ACC112 (cell line): Measurements from ENCODE around the gene IFIT3.

ENCODE experiments used
- H2AFZ ChIP-seq: fragments of 200-600 bp; sonication (generic); one replicate; pipeline ENCODE4 v1.6.0; 2017; ENCODE audit warnings: antibody characterized with exemption, low read length; ENCODE audit not compliant: unreplicated experiment
- H3K27ac ChIP-seq: fragments of 200-600 bp; sonication (generic); 2 replicates; pipeline ENCODE4 v1.5.1; 2014; ENCODE audit warnings: low read depth, mild to moderate bottlenecking, antibody characterized with exemption, low read length, moderate library complexity
- H3K27me3 ChIP-seq: fragments of 200-600 bp; sonication (generic); 2 replicates; pipeline ENCODE4 v1.6.1; 2014; ENCODE audit warnings: mild to moderate bottlenecking, antibody characterized with exemption, low read length, moderate library complexity, mixed read lengths; ENCODE audit not compliant: insufficient read depth
- H3K36me3 ChIP-seq: fragments of 200-600 bp; sonication (generic); 2 replicates; pipeline ENCODE4 v1.6.1; 2016; ENCODE audit warnings: mild to moderate bottlenecking, antibody characterized with exemption, low read length, moderate library complexity, mixed read lengths; ENCODE audit not compliant: insufficient read depth
- H3K4me1 ChIP-seq: fragments of 200-600 bp; sonication (generic); one replicate; pipeline ENCODE4 v1.6.1; 2016; ENCODE audit warnings: low read length, mixed read lengths; ENCODE audit not compliant: insufficient read depth, unreplicated experiment, control insufficient read depth
- H3K4me3 ChIP-seq: fragments of 200-600 bp; sonication (generic); 2 replicates; pipeline ENCODE4 v1.5.1; 2014; ENCODE audit warnings: mild to moderate bottlenecking, low read depth, low read length
- H3K79me2 ChIP-seq: fragments of 200-600 bp; sonication (generic); one replicate; pipeline ENCODE4 v1.6.0; 2016; ENCODE audit warnings: low read length; ENCODE audit not compliant: control insufficient read depth, unreplicated experiment, insufficient read depth

The IFIT3 gene

GRCh38 chr10:89332123-89332633 is 4.4 kb downstream of the IFIT3 start:
- Histone ChIP-seq H3K4me3 (peak overlapping the region; percentile 87), H3K4me1 (peaks cover 49% of the 10 kb centered on the region), H2AFZ (no peak overlapping the region), H3K27ac (peak overlapping the region; percentile 88), H3K36me3 (peaks cover 29% of the 10 kb centered on the region), H3K27me3 (no peaks in the 10 kb centered on the region), H3K79me2 (peaks cover 94% of the 10 kb centered on the region)

GRCh38 chr10:89335226-89335625 is 7.4 kb downstream of the IFIT3 start:
- peak overlapping the region; percentile 23; the same call in 1 of the 2 replicates for H3K27ac ChIP-seq
- H3K4me3 ChIP-seq, result peak overlapping the region; percentile 62
- peaks cover 47% of the 10 kb centered on the region for H3K4me1 ChIP-seq
- peaks cover 54% of the 10 kb centered on the region for H3K36me3 ChIP-seq
- peaks cover 91% of the 10 kb centered on the region for H3K79me2 ChIP-seq
- no peaks in the 10 kb centered on the region for H3K27me3 ChIP-seq
- H2AFZ ChIP-seq, result no peak overlapping the region

- H3K36me3 ChIP-seq, result peaks cover 63% of the 10 kb centered on the region
- H3K27ac ChIP-seq, result 0 out of 2 replicates have a peak overlapping the region, but pooled peaks have one; percentile 6
- no peak overlapping the region; the same call in 1 of the 2 replicates for H3K4me3 ChIP-seq
- H3K27me3 ChIP-seq, result no peaks in the 10 kb centered on the region
- H3K4me1 ChIP-seq, result peaks cover 37% of the 10 kb centered on the region
- peaks cover 83% of the 10 kb centered on the region for H3K79me2 ChIP-seq
- no peak overlapping the region for H2AFZ ChIP-seq
Observed at GRCh38 chr10:89336241-89336640, 8.4 kb downstream of the IFIT3 start.

GRCh38 chr10:89337484-89337883 is 9.7 kb downstream of the IFIT3 start:
- Histone ChIP-seq H3K79me2 (peaks cover 71% of the 10 kb centered on the region), H3K27me3 (no peaks in the 10 kb centered on the region), H2AFZ (no peak overlapping the region), H3K4me3 (no peak overlapping the region), H3K27ac (peak overlapping the region; percentile 38; the same call in 1 of the 2 replicates), H3K4me1 (peaks cover 36% of the 10 kb centered on the region), H3K36me3 (peaks cover 68% of the 10 kb centered on the region)

- H3K4me1 ChIP-seq, result peaks cover 42% of the 10 kb centered on the region
- H2AFZ ChIP-seq, result no peak overlapping the region
- H3K4me3 ChIP-seq, result no peak overlapping the region
- H3K36me3 ChIP-seq, result peaks cover 60% of the 10 kb centered on the region
- H3K27me3 ChIP-seq, result no peaks in the 10 kb centered on the region
- 0 out of 2 replicates have a peak overlapping the region, but pooled peaks have one; percentile 38 for H3K27ac ChIP-seq
- peaks cover 59% of the 10 kb centered on the region for H3K79me2 ChIP-seq
Observed at GRCh38 chr10:89338713-89339112, 10.9 kb downstream of the IFIT3 start.

- Histone ChIP-seq H3K27ac (no peak overlapping the region), H3K4me3 (no peak overlapping the region), H3K27me3 (no peaks in the 10 kb centered on the region), H2AFZ (no peak overlapping the region), H3K4me1 (peaks cover 34% of the 10 kb centered on the region), H3K79me2 (peaks cover 49% of the 10 kb centered on the region), H3K36me3 (peaks cover 59% of the 10 kb centered on the region)
Observed at GRCh38 chr10:89339875-89340274, 12.1 kb downstream of the IFIT3 start.

GRCh38 chr10:89341649-89342048 is 13.9 kb downstream of the IFIT3 start:
- H3K36me3 ChIP-seq, result peaks cover 43% of the 10 kb centered on the region

GRCh38 chr10:89342206-89342958 is 14.6 kb downstream of the IFIT3 start:
- H3K79me2 ChIP-seq, result peaks cover 24% of the 10 kb centered on the region
- H3K4me3 ChIP-seq, result no peak overlapping the region
- no peak overlapping the region for H2AFZ ChIP-seq
- H3K27ac ChIP-seq, result peak overlapping the region; percentile 63
- H3K36me3 ChIP-seq, result peaks cover 38% of the 10 kb centered on the region
- peaks cover 36% of the 10 kb centered on the region for H3K4me1 ChIP-seq
- H3K27me3 ChIP-seq, result no peaks in the 10 kb centered on the region

More at GRCh38 chr10:89341649-89342048, 13.9 kb downstream of the IFIT3 start:
- Histone ChIP-seq H3K27me3 (no peaks in the 10 kb centered on the region), H3K4me1 (peaks cover 30% of the 10 kb centered on the region), H3K4me3 (no peak overlapping the region), H3K27ac (peak overlapping the region; percentile 13; the same call in 1 of the 2 replicates), H2AFZ (no peak overlapping the region), H3K79me2 (peaks cover 31% of the 10 kb centered on the region)

- Histone ChIP-seq H3K36me3 (peaks cover 32% of the 10 kb centered on the region), H3K4me3 (no peak overlapping the region), H3K27ac (peak overlapping the region; percentile 63), H3K79me2 (peaks cover 16% of the 10 kb centered on the region), H3K4me1 (peaks cover 34% of the 10 kb centered on the region), H2AFZ (no peak overlapping the region), H3K27me3 (no peaks in the 10 kb centered on the region)
Observed at GRCh38 chr10:89343089-89343767, 15.4 kb downstream of the IFIT3 start.

GRCh38 chr10:89344156-89344555 is 16.4 kb downstream of the IFIT3 start:
- H3K36me3 ChIP-seq, result peaks cover 22% of the 10 kb centered on the region
- no peaks in the 10 kb centered on the region for H3K27me3 ChIP-seq
- H3K27ac ChIP-seq, result 0 out of 2 replicates have a peak overlapping the region, but pooled peaks have one; percentile 9
- H2AFZ ChIP-seq, result no peak overlapping the region
- H3K4me3 ChIP-seq, result no peak overlapping the region
- peaks cover 7% of the 10 kb centered on the region for H3K79me2 ChIP-seq
- H3K4me1 ChIP-seq, result peaks cover 35% of the 10 kb centered on the region
